ENCODE measurements around the gene MTG1. TPM values are rescaled to one million over a fixed set of nuclear protein-coding genes. Genes with fewer than 3 reads are reported as not detected.

The MTG1 gene
- total and polyA plus RNA-seq, 10 of the 15 experiments (the other 5 are each of a cell fraction or from before 2014, with no cell fraction given) = 6.2 to 104 (median 62.5) TPM

DNA sequence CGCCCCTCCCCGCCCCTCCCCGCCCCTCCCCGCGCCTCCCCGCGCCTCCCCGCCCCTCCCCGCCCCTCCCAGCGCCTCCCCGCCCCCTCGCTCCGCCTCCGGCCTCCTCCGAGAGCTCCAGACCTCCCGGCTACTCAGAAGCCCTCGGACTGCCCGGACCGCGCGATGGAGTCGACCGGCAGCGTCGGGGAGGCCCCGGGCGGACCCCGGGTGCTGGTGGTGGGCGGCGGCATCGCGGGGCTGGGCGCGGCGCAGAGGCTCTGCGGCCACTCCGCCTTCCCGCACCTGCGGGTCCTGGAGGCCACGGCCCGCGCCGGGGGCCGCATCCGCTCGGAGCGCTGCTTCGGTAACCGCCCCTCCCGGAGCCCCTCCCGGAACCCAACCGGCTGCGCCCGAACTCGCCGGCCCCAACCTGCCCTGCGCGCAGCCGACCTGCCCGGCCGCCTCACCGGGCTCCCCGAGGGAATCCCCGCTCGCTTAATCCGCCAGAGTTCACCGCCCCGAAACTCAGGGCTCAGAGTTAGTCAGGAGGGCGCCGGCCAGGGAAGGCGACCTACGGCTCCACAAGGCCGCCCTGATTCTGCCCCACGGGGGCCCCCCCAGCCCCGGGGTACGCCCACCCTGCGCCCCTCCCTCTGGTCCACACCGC is 14.7 kb upstream of the MTG1 start, which contains the start of gene PAOX (continued):
- TF ChIP-seq, protein P1, sequence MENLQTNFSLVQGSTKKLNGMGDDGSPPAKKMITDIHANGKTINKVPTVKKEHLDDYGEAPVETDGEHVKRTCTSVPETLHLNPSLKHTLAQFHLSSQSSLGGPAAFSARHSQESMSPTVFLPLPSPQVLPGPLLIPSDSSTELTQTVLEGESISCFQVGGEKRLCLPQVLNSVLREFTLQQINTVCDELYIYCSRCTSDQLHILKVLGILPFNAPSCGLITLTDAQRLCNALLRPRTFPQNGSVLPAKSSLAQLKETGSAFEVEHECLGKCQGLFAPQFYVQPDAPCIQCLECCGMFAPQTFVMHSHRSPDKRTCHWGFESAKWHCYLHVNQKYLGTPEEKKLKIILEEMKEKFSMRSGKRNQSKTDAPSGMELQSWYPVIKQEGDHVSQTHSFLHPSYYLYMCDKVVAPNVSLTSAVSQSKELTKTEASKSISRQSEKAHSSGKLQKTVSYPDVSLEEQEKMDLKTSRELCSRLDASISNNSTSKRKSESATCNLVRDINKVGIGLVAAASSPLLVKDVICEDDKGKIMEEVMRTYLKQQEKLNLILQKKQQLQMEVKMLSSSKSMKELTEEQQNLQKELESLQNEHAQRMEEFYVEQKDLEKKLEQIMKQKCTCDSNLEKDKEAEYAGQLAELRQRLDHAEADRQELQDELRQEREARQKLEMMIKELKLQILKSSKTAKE (IDR thresholded peaks at IDR 0.05; ENCODE audit: low read depth, poor library complexity, severe bottlenecking) = no peak
- TF ChIP-seq GABPA (IDR thresholded peaks at IDR 0.05; ENCODE audit: low read depth) (no peak), SPI1 (IDR thresholded peaks at IDR 0.05; ENCODE audit: borderline replicate concordance, insufficient read depth, low read depth, low read length) (no peak), RB1 (IDR thresholded peaks at IDR 0.05; ENCODE audit: borderline replicate concordance) (0 out of 2 replicates have a peak, but pooled peaks have one; percentile 52), SRF (IDR thresholded peaks at IDR 0.05; ENCODE audit: low read depth in 2 of 2, low read length in 2 of 2) (no peak), ZBTB11 (CRISPR knock-in tag; IDR thresholded peaks at IDR 0.05) (no peak)
